GM12874 (cell line): ENCODE results near the gene PLA2G2F.
A peak's percentile ranks its signal among the peaks of the same experiment; 100 is the strongest.

Source experiments
- TF ChIP-seq, protein P1 (sequence below): IDR thresholded peaks from 2 replicates; pipeline ENCODE4 v1.5.1; 2011; ENCODE audit warnings: low read depth, mild to moderate bottlenecking, control low read depth, low read length, moderate library complexity; ENCODE audit not compliant: insufficient read depth

The PLA2G2F gene

DNA sequence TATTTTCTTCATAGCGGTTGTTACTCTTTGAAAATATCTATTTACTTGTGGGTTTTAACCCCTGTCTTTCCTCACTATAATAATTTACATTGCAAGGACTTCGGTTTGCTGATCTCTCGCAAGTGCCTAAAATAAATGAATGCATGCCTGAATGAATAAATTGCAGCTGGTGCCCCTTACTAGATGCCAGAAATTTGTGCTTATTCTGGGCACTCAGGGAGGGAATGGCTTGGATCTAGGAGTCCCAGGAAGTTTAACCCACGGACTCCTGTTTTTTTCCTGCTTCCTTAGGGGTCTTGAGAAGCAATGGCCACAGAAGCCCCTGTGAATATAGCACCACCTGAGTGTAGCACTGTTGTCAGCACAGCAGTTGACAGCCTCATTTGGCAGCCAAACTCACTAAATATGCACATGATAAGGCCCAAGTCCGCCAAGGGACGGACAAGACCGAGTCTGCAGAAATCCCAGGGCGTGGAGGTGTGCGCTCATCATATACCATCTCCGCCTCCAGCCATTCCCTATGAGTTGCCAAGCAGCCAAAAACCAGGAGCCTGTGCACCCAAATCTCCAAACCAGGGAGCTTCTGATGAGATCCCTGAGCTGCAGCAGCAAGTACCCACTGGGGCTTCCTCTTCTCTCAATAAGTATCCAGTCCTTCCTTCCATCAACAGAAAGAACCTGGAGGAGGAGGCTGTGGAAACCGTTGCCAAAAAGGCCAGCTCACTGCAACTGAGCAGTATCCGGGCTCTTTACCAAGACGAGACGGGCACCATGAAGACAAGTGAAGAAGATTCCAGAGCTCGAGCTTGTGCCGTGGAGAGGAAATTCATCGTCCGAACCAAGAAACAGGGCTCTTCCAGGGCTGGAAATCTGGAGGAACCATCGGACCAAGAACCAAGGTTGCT is 51.4 kb downstream of the PLA2G2F start:
- TF ChIP-seq, protein P1, sequence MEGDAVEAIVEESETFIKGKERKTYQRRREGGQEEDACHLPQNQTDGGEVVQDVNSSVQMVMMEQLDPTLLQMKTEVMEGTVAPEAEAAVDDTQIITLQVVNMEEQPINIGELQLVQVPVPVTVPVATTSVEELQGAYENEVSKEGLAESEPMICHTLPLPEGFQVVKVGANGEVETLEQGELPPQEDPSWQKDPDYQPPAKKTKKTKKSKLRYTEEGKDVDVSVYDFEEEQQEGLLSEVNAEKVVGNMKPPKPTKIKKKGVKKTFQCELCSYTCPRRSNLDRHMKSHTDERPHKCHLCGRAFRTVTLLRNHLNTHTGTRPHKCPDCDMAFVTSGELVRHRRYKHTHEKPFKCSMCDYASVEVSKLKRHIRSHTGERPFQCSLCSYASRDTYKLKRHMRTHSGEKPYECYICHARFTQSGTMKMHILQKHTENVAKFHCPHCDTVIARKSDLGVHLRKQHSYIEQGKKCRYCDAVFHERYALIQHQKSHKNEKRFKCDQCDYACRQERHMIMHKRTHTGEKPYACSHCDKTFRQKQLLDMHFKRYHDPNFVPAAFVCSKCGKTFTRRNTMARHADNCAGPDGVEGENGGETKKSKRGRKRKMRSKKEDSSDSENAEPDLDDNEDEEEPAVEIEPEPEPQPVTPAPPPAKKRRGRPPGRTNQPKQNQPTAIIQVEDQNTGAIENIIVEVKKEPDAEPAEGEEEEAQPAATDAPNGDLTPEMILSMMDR: no peak

DNA sequence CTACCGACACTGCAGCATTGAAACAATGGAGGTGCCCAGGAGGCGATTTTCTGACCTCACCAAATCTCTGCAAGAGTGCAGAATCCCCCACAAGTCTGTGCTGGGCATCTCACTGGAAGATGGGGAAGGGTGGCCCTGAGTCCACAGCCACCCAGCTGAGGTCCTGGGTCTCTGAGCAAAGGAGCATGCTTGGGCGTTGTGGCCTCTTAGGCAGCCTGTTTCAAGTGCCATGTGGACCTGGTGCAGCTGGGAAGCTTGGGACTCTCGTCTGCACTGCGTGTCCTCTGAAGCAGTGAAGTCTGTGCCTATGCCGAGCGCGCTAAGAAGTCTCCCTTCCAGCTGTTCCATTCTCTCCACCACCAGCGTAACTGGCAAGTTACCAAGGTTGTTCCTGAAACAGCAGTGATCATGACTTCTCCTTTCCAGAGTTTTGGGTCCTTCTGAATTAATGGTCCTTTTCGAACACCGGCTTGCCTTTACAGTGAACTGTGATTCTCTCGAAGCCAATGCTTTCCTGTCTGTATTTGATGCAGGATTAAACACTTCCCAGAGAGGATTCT is 52.2 kb downstream of the PLA2G2F start:
- TF ChIP-seq, protein P1: no peak

DNA sequence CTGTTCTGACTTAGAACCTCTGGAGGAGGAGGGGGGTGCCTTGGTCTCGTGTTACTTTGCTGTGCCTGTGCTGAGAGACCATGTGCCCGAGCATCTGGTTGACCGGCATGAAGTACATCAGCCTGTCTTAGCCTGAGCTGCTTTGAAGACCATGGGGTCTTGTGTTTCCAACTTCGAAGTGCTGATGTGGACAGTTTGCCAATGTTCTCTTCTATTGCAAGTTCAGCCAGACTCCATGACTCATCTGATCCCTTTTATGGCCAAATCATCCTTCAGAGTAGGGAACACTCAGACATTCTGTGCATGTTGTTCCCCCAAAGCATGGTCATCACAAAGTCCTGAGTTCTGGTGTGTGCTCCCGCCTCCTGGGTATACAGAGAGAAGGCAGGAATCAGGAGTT is 53.2 kb downstream of the PLA2G2F start:
- TF ChIP-seq, protein P1: no peak

DNA sequence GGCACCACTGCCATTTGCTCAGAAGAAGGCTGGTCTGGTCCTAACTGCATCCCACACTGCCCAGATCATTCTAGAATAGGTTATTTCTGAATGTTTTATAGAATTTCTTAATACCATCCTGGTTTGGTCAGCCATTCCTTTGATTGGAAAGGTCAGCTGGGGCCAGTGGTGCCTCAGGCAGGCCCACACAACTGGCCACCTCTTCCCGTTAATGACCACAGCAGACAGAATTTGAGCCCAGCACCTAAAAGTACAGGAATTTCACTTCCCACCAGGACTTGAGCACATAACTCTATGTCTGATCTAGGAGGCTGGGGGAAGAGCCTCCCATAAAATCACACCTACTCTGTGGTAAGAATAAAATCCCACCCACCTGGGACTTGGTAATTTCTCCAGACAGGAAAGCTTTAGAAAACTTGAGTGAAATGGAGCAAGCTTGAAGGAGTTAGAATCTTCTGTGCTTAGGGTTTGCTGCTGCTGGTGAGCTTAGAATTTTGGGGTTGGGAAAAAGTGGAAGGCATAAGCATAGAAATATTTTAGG is 53.8 kb downstream of the PLA2G2F start:
- TF ChIP-seq, protein P1: no peak

DNA sequence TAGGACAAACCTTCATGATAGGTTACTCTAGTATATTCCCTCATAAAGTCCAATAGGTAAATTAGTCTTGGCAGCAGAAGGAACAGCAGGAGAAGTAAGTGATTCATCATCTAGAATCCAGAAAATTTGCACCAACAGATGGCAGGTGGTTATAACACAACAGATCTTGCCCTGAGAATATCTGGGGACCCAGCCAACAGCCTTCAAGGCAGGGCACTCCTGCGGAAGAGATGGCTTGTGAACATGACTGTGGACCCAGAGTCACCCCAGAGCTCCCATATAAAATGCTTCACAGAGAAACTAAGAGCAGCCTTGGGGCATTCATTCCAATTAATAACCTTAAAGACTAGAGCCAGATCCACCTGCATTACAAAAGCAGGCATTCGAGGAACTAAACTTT is 55.1 kb downstream of the PLA2G2F start:
- TF ChIP-seq, protein P1: no peak

DNA sequence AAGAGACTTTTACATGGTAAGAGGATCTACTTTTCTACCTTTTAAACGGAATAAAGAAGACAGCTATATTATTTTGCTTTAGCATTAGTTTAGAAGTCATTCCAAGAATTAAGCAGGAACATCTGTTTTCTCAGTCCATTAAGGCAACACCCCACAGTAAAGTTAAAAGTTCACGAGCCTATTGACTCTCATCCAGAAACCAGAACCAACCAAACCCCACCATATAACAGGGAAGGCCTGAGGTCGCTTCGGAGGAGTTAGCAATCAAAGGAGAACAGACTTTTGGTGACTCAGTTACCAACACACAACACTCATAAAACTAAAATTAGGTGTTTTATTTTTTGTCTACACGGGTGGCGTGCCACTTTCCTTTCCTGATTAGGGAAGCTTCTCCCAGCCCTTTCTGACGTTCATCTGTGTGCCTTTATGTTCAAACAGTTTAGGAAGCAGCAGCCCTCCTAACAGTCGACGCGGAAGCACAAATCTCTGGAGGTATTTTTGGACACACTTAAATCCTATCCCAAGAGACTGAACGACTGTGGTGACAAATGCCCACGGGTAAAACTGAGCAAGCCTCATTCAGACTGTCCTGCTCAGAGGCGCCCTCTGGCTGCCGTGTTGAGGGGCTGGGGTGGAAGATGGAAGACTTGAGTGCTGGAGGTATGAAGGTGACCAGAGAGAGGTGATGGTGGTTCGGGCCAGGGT is 55.8 kb downstream of the PLA2G2F start:
- TF ChIP-seq, protein P1: peak; percentile 84

DNA sequence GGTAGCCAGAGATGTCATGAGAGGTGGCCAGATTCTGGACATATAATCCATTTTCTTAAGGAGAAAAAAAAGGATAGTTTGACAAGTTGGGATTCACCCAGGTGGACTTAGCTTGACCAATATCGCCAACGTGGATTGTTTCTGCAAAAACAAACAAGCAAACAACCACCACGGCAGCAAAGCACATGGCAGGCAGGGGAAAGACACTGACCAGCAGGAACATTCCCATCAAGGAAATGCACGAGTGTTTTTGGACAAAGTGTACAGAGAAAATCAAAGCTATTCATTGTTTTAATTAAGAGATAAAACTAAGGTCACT is 56.3 kb downstream of the PLA2G2F start:
- TF ChIP-seq, protein P1: no peak
